HEK293 (cell line): Measurements from ENCODE around the gene GRB10.

Experiments
- YY1 ChIP-seq: fragments of 450-650 bp; formaldehyde crosslinking; IDR thresholded peaks from 2 replicates; pipeline ENCODE4 v1.5.1; 2018; ENCODE audit warnings: missing biosample characterization, missing genetic modification characterization
- ZBTB8A ChIP-seq: fragments of 450-650 bp; formaldehyde crosslinking; IDR thresholded peaks from 2 replicates; pipeline ENCODE4 v1.5.1; 2016; ENCODE audit warnings: missing biosample characterization, missing genetic modification characterization
- ZNF701 ChIP-seq: fragments of 450-650 bp; formaldehyde crosslinking; IDR thresholded peaks from 2 replicates; pipeline ENCODE4 v1.5.1; 2016; ENCODE audit warnings: missing biosample characterization, missing genetic modification characterization
- ZSCAN18 ChIP-seq: fragments of 450-650 bp; formaldehyde crosslinking; IDR thresholded peaks from 2 replicates; pipeline ENCODE4 v1.5.1; 2016; ENCODE audit warnings: missing biosample characterization, missing genetic modification characterization
- ZSCAN23 ChIP-seq: fragments of 450-650 bp; formaldehyde crosslinking; IDR thresholded peaks from 2 replicates; pipeline ENCODE4 v1.5.1; 2016; ENCODE audit warnings: missing biosample characterization, missing genetic modification characterization
- TF ChIP-seq, protein P1 (sequence below): fragments of 450-650 bp; formaldehyde crosslinking; IDR thresholded peaks from 2 replicates; pipeline ENCODE4 v1.5.1; 2016; ENCODE audit warnings: missing biosample characterization, missing genetic modification characterization
- TF ChIP-seq, protein P2 (sequence below): fragments of 450-650 bp; formaldehyde crosslinking; IDR thresholded peaks from 2 replicates; pipeline ENCODE4 v1.5.1; 2017; ENCODE audit warnings: missing biosample characterization, missing genetic modification characterization

DNA sequence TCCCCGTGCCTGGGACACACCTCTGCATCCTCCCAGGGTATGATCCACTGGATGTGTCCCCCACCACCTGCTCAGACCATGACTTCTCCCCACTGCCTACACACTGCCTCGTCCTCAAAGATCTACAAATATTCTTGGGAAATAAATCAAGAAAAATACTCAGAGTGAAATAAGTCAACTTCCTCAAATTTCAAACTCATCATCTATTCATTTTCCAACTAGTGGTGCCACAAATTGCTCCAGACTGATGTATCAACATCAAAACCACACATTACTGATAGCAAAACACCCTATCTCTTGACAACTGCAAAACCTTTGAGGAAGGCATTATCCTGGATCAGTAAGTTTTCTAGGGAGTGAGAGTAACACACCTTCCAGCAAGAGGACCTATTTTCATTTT, 87.7 kb downstream of the GRB10 start:
- no peak for TF ChIP-seq ZBTB8A (tag by site-specific recombination)
- no peak for TF ChIP-seq YY1 (tag by site-specific recombination)
- no peak for TF ChIP-seq ZNF701
- TF ChIP-seq, protein P1, sequence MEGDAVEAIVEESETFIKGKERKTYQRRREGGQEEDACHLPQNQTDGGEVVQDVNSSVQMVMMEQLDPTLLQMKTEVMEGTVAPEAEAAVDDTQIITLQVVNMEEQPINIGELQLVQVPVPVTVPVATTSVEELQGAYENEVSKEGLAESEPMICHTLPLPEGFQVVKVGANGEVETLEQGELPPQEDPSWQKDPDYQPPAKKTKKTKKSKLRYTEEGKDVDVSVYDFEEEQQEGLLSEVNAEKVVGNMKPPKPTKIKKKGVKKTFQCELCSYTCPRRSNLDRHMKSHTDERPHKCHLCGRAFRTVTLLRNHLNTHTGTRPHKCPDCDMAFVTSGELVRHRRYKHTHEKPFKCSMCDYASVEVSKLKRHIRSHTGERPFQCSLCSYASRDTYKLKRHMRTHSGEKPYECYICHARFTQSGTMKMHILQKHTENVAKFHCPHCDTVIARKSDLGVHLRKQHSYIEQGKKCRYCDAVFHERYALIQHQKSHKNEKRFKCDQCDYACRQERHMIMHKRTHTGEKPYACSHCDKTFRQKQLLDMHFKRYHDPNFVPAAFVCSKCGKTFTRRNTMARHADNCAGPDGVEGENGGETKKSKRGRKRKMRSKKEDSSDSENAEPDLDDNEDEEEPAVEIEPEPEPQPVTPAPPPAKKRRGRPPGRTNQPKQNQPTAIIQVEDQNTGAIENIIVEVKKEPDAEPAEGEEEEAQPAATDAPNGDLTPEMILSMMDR (tag by site-specific recombination), result no peak
- TF ChIP-seq ZSCAN18, result no peak
- TF ChIP-seq ZSCAN23 (tag by site-specific recombination), result no peak
- TF ChIP-seq, protein P2, sequence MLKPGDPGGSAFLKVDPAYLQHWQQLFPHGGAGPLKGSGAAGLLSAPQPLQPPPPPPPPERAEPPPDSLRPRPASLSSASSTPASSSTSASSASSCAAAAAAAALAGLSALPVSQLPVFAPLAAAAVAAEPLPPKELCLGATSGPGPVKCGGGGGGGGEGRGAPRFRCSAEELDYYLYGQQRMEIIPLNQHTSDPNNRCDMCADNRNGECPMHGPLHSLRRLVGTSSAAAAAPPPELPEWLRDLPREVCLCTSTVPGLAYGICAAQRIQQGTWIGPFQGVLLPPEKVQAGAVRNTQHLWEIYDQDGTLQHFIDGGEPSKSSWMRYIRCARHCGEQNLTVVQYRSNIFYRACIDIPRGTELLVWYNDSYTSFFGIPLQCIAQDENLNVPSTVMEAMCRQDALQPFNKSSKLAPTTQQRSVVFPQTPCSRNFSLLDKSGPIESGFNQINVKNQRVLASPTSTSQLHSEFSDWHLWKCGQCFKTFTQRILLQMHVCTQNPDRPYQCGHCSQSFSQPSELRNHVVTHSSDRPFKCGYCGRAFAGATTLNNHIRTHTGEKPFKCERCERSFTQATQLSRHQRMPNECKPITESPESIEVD, result no peak
